Globus pallidus (tissue), 1 donor: Measurements from ENCODE around the gene DISP2.

Experiments
- DNase-seq: peaks from one replicate; pipeline ENCODE4 v3.0.0-alpha.2; 2015; ENCODE audit warnings: low spot score

The DISP2 gene

GRCh38 chr15:40328751-40329150 lies 29.3 kb upstream of the DISP2 start:
- DNase-seq: no peak

DNA sequence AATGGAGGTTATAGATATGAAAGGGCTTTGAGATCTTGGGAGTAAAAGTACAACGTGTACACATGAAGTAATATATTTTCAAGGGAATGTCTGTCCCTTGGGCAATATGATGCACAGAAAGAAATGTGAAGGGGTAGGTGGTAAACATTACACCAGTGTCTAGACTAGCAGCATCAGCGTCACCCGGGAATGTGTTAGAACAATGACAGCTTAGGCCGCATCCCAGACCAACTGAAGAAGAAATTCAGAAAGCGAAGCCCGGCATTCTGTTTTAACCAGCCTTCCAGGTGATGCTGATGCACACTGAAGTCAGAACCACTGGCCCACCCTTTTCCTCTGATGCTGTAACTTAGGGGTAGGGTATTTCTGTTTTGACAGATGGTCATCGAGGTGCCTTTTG lies 28.2 kb upstream of the DISP2 start:
- no peak for DNase-seq

- DNase-seq: no peak
These were observed 27.6 kb upstream of the DISP2 start for GRCh38 chr15:40330368-40330836.

DNA sequence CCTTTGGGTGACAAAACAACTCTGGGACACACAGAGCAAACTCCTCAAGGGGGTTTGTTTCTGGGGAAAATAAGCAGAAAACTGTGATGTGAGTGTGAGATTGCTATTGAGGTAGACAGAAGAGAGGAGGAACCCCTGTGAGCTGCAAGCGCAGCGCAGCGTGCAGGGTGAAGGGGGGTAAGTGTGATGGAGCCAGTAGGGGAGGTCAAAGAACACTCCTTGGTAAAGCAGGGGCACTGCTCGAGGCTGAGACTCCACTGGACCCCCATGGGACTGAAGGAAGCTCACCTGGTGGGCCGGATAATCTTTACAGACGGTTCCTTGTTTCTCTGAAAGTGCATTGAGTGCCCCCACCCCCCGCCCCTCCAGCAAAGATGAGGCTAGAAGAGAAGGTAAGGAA lies 27.0 kb upstream of the DISP2 start:
- DNase-seq: no peak

DNA sequence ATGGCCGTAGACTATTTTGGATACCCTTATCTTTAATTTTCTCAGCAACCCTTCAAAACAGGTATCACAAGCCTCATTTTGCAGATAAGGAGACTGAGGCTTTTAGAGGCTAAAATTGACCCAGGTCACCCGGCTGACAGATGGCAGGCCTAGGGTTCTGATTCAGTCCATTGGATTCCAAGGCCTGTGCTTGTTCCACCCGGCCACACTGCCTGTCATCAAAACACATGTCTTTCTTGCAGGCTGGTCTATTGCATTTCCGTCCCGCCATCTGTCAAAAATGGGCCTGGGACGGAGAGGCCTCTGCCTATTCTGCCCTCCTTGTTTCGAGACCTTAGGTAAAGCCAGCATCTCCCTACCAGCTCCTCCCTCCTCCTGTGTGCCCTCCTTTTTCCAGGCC lies 26.4 kb upstream of the DISP2 start:
- DNase-seq: no peak

DNA sequence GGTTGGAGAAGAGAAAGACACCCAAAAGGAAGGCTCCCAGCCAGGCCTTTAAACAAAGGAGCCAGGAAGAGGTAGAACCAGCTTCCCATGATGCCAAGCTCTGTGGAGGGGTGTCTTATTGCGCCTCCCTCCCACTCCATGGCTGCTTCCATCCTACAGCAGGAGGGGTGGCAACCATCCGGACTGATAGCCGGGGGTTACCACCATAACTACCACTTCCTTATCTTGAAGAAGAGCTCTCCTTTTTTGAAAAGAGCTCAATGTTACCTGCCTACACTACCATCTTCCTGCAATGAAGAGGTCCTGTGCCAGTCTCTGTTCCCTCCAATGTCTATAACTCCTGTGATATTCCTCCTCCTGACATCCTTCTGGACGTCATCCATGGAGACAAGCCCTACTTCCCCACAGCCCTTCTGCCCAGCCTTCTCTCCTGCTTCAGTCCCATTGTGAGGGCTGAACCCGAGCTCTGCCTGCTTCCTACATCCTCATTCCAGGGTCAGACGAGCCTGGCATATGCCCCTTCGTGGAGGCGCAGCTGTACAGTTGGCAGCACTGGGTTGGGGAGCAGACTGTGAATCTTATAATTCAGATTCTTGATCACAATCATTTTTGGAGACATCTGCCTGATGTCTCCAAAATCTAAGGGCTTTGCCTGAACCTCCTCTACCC lies 25.8 kb upstream of the DISP2 start:
- DNase-seq: no peak

DNA sequence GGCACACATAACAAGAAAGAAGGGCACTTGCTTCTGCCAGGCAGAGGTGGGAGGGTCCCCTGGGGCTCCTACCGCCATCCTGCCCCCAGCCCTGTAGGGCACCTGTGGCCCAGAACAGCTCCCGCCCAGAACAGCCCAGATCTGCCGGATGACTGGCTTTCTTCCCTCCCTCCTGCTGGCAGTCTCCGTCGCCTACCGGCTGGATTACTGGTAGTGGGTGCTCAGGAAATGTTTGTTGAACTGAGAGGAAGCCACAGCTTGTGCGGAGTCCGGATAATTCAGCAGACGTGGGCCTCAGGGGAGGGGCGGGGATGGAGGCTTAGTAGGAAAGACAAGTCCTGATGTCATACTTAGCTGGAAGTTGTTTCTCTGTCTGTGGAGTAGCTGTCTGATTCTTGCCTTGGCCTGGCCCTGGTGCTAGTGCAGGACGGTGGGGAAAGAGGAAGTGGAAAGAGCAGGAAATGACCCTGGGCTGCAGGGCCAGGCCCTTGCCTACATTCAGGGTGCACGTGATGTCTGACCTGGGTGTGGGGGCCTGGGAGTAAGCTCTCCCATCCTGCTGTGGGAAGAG lies 24.0 kb upstream of the DISP2 start:
- DNase-seq: peak; percentile 71

GRCh38 chr15:40334541-40334940 lies 23.5 kb upstream of the DISP2 start:
- no peak for DNase-seq

GRCh38 chr15:40334941-40335795 lies 22.9 kb upstream of the DISP2 start:
- DNase-seq: no peak

DNA sequence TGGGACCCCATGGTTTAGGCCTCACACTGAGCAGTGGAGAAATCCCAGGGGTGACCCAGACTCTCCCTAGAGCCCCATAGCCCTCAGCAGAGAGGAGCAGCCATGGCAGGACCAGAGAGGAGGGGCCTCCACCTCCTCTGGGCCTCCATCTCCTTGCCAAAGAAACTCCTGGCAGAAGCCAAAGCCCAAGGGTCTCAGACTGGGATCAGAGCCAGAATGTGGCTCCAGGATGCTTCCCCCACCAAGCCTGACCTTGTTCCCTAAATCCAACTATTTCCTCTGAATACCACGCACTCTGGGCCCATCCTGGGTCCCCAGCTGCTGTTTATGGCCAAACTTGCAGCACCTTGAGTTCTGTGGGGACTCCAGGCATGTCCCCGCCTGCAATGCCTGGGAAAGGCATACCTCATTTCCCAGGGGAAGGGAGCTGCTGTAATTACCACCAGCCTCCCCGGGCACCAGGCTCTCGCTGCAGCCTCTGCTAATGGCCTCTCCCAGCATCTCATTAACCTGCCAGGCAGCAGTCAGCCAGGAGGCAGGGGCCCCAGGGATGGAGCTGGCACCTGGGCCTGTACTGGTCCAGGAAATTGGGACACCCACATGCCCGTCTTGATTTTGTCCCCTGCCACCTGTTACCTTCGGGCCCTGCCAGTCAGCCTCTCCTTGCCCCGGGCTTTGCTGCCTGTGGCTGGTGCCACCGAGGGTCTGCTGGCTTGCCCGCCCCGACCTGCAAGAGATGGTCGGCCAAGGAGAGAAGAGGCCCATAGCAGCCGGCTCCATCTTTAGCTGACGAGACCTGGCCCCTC lies 21.9 kb upstream of the DISP2 start:
- no peak for DNase-seq

DNA sequence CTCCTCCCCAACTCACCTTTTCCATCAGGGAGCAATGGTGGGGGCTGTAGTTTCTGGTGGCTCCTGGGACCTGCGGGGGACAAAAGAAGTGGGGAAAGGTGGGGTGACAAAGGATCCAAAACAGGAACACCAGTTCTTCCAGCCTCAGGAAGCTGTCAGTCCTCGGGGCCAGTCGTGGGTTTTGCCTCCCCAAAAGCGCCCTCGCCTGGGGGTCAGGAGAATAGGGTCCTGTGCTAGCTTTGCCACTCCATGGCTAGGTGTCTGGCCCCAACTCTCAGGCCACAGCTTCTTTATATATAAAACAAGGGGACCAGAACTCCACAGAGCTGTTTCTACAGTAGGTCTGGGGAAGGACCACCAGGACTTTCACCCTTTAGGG lies 21.3 kb upstream of the DISP2 start:
- no peak for DNase-seq

- DNase-seq: no peak
These were observed 20.4 kb upstream of the DISP2 start for GRCh38 chr15:40337597-40337996.

DNA sequence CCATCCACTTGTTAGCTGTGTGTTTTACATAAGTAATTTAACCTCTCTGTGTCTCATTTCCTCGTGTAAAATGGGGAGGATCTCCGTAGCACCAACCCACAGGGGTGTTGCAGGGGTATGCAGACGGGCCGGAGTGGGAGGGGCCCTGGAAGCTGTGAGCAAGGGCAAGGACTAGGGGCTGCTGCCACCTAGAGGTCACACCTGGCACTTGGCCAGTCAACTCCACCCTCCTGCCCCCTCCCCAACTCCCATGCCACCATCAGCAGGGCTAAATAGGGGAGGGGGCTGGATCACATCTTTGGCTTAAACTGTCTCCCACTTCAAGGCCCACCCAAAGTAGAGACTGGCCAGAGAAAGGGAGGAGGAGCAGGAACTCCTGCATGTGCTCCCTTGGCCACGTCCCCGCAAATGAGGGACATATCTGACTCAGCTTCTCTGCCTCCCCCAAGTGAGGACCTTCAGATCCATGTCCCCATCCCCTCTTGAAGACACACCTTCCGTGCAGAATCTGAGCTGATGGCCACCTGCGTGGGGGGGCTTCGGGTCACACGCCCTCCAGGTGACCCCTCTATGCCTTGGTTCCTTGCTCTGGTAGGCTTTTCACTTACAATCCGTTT lies 19.9 kb upstream of the DISP2 start:
- peak; percentile 53 for DNase-seq

GRCh38 chr15:40338921-40339620 lies 18.9 kb upstream of the DISP2 start:
- DNase-seq: peak; percentile 90

- DNase-seq: no peak
These were observed 18.4 kb upstream of the DISP2 start for GRCh38 chr15:40339621-40339945.

GRCh38 chr15:40340038-40340739 lies 17.8 kb upstream of the DISP2 start:
- peak; percentile 77 for DNase-seq

GRCh38 chr15:40340740-40341400 lies 17.1 kb upstream of the DISP2 start, which contains the start of gene CCDC9B:
Gene CCDC9B (minus strand): TSS chr15:40340939. CDS start chr15:40340819, 120 bp downstream.
- DNase-seq: peak; percentile 91

GRCh38 chr15:40342416-40343320 lies 15.4 kb upstream of the DISP2 start:
- DNase-seq: no peak

- no peak for DNase-seq
These were observed 14.5 kb upstream of the DISP2 start for GRCh38 chr15:40343512-40343911.
